Thyroid gland (tissue), 4 donors: ENCODE measurements around the gene PRKCE.

ENCODE experiments used
- POLR2A ChIP-seq, 2 donors: fragments of 450-650 bp; IDR thresholded peaks; one replicate each; pipeline ENCODE4 v1.6.1; 2017; ENCODE audit warnings: antibody characterized with exemption in 2 of 2, mild to moderate bottlenecking in 2 of 2, moderate library complexity in 1 of 2
- TF ChIP-seq, protein P1 (sequence below), 6 experiments: fragments of 200-600 bp in 3 of 6; fragments of 450-650 bp in 3 of 6; sonication (generic) in 3 of 6; IDR thresholded peaks; one replicate each; pipeline ENCODE4 v1.5.1; 2016 to 2019; ENCODE audit warnings: antibody characterized with exemption in 6 of 6, mild to moderate bottlenecking in 2 of 6, inconsistent platforms in 1 of 6, moderate library complexity in 1 of 6

DNA sequence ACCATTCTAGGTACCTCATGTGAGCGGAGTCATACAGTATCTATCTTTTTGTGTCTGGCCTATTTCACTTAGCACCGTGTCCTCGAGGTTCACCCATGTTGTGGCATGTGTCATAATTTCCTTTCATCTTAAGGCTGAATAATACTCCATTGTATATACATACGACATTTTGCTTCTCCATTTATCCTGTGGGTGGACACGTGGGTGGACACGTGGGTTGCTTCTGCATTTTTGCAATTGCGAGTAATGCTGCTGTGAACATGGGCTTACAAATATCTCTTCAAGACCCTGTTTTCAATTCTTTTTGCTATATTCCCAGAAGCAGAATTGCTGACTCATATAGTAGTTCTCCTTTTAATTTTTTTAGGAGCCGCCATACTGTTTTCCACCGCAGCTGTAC lies 402.1 kb downstream of the PRKCE start:
- TF ChIP-seq, protein P1, sequence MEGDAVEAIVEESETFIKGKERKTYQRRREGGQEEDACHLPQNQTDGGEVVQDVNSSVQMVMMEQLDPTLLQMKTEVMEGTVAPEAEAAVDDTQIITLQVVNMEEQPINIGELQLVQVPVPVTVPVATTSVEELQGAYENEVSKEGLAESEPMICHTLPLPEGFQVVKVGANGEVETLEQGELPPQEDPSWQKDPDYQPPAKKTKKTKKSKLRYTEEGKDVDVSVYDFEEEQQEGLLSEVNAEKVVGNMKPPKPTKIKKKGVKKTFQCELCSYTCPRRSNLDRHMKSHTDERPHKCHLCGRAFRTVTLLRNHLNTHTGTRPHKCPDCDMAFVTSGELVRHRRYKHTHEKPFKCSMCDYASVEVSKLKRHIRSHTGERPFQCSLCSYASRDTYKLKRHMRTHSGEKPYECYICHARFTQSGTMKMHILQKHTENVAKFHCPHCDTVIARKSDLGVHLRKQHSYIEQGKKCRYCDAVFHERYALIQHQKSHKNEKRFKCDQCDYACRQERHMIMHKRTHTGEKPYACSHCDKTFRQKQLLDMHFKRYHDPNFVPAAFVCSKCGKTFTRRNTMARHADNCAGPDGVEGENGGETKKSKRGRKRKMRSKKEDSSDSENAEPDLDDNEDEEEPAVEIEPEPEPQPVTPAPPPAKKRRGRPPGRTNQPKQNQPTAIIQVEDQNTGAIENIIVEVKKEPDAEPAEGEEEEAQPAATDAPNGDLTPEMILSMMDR (IDR thresholded peaks at IDR 0.05) = no peak
- TF ChIP-seq POLR2A (IDR thresholded peaks at IDR 0.05) = no peak
